HepG2 (cell line): ENCODE data around the gene ADAMTS2. TPM values are rescaled to one million over a fixed set of nuclear protein-coding genes. Genes with fewer than 3 reads are reported as not detected.

ENCODE experiments used
- DNMT1 ChIP-seq: sonication (generic); formaldehyde crosslinking; IDR thresholded peaks from 2 replicates; pipeline ENCODE4 v1.5.1; 2020; ENCODE audit warnings: mild to moderate bottlenecking, missing genetic modification reagents
- FOSL1 ChIP-seq: sonication (generic); formaldehyde crosslinking; IDR thresholded peaks from 2 replicates; pipeline ENCODE4 v1.9.0; 2021; ENCODE audit warnings: missing genetic modification reagents, borderline replicate concordance
- KDM5B ChIP-seq: sonication (generic); formaldehyde crosslinking; IDR thresholded peaks from 2 replicates; pipeline ENCODE4 v1.4.0; 2020; ENCODE audit warnings: missing genetic modification reagents, mild to moderate bottlenecking, borderline replicate concordance
- ZBTB38 ChIP-seq: sonication (generic); formaldehyde crosslinking; IDR thresholded peaks from 2 replicates; pipeline ENCODE4 v1.5.1; 2020; ENCODE audit warnings: mild to moderate bottlenecking, missing genetic modification reagents
- ZNF263 ChIP-seq: sonication (generic); formaldehyde crosslinking; IDR thresholded peaks from 2 replicates; pipeline ENCODE4 v1.4.0; 2020; ENCODE audit warnings: missing genetic modification reagents
- polyA plus RNA-seq, 8 experiments: library from polyadenylated mRNA; depleted of rRNA in 3 of 8; stranded (reverse) in 7 of 8; unstranded in 1 of 8; fragments of >200 nt; fragmentation: Illumina TruSeq in 4 of 8; extraction: Trizol in 4 of 8; gene quantifications; 2 replicates each; pipeline versions ENCODE4 v1.2.1 to v1.2.3, GENCODE V29; 2011 to 2016; ENCODE audit warnings: low read depth in 4 of 8, missing spikeins in 1 of 8, mixed read lengths in 1 of 8; ENCODE audit not compliant: insufficient read depth in 1 of 8
- total RNA-seq, 5 experiments: library from RNA; depleted of rRNA; stranded (reverse); fragments of >200 nt; fragmentation: Illumina TruSeq; extraction: Trizol; gene quantifications; 2 replicates each; pipeline ENCODE4 v1.2.3, GENCODE V29; 2016; ENCODE audit warnings: low read depth in 1 of 5
- TF ChIP-seq, protein P1 (sequence below), 2 experiments: fragments of 450-650 bp in 1 of 2; sonication (generic) in 1 of 2; formaldehyde crosslinking in 1 of 2; IDR thresholded peaks; 2 replicates each; pipeline versions ENCODE4 v1.6.1 to v1.8.0; 2016 to 2022; ENCODE audit warnings: antibody characterized with exemption in 1 of 2, mild to moderate bottlenecking in 1 of 2, missing genetic modification reagents in 1 of 2
- TF ChIP-seq, protein P2 (sequence below): sonication (generic); formaldehyde crosslinking; IDR thresholded peaks from 2 replicates; pipeline ENCODE4 v1.9.0; 2021; ENCODE audit warnings: missing genetic modification reagents, mild to moderate bottlenecking, borderline replicate concordance

The ADAMTS2 gene
- total and polyA plus RNA-seq, 2 of the 13 experiments (the other 11 are each of a cell fraction or from before 2014, with no cell fraction given) = 0.24 to 3.5 TPM

DNA sequence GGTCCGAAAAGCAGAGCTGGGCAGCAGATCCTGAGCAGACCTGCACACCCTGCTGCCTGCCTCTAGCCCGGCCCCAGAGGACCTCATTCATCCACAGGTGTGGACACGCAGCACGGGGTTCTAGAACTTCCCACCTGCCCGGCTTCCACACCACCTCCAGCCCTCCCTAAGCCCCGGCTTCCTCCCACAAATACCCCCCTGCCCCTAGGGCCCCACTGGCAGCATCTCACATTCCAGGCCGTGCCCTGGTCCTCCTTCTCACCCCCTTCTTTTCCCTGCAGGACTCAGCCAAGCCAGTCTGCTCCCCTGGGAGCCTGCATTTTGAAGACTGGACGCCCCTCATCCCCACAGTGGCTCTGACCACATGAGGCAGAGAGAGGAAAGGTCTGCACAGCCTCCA lies 138.9 kb downstream of the ADAMTS2 start (continued):
- TF ChIP-seq, protein P1, sequence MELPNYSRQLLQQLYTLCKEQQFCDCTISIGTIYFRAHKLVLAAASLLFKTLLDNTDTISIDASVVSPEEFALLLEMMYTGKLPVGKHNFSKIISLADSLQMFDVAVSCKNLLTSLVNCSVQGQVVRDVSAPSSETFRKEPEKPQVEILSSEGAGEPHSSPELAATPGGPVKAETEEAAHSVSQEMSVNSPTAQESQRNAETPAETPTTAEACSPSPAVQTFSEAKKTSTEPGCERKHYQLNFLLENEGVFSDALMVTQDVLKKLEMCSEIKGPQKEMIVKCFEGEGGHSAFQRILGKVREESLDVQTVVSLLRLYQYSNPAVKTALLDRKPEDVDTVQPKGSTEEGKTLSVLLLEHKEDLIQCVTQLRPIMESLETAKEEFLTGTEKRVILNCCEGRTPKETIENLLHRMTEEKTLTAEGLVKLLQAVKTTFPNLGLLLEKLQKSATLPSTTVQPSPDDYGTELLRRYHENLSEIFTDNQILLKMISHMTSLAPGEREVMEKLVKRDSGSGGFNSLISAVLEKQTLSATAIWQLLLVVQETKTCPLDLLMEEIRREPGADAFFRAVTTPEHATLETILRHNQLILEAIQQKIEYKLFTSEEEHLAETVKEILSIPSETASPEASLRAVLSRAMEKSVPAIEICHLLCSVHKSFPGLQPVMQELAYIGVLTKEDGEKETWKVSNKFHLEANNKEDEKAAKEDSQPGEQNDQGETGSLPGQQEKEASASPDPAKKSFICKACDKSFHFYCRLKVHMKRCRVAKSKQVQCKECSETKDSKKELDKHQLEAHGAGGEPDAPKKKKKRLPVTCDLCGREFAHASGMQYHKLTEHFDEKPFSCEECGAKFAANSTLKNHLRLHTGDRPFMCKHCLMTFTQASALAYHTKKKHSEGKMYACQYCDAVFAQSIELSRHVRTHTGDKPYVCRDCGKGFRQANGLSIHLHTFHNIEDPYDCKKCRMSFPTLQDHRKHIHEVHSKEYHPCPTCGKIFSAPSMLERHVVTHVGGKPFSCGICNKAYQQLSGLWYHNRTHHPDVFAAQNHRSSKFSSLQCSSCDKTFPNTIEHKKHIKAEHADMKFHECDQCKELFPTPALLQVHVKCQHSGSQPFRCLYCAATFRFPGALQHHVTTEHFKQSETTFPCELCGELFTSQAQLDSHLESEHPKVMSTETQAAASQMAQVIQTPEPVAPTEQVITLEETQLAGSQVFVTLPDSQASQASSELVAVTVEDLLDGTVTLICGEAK (IDR thresholded peaks at IDR 0.05) = no peak
- TF ChIP-seq, protein P1 (CRISPR knock-in tag; IDR thresholded peaks at IDR 0.05) = no peak
- TF ChIP-seq DNMT1 (CRISPR knock-in tag) = no peak
- no peak for TF ChIP-seq ZNF263 (CRISPR knock-in tag)
- no peak for TF ChIP-seq ZBTB38 (CRISPR knock-in tag)
- no peak for TF ChIP-seq FOSL1 (CRISPR knock-in tag)
- TF ChIP-seq KDM5B (CRISPR knock-in tag) = no peak
- TF ChIP-seq, protein P2, sequence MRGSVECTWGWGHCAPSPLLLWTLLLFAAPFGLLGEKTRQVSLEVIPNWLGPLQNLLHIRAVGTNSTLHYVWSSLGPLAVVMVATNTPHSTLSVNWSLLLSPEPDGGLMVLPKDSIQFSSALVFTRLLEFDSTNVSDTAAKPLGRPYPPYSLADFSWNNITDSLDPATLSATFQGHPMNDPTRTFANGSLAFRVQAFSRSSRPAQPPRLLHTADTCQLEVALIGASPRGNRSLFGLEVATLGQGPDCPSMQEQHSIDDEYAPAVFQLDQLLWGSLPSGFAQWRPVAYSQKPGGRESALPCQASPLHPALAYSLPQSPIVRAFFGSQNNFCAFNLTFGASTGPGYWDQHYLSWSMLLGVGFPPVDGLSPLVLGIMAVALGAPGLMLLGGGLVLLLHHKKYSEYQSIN (CRISPR knock-in tag) = no peak
